GM18907 (cell line): ENCODE results near the gene WASF3.
A peak's percentile ranks its signal among the peaks of the same experiment; 100 is the strongest.
"Not testable (repeated sequence)": the region's sequence is repeated elsewhere in the genome, so short reads cannot be mapped to it uniquely, and the experiment has no call there.

Source experiments
- ATAC-seq: cut with Tn5 transposase; IDR thresholded peaks from one replicate; pipeline ENCODE4 v1.9.1; 2021; ENCODE audit warnings: mild to moderate bottlenecking, moderate library complexity; ENCODE audit not compliant: unreplicated experiment

Gene WASF3

GRCh38 chr13:26709461-26709860 is 152.0 kb downstream of the WASF3 start:
- no peak for ATAC-seq

GRCh38 chr13:26710166-26710565 is 152.7 kb downstream of the WASF3 start:
- no peak for ATAC-seq

- ATAC-seq: no peak
These were observed 153.7 kb downstream of the WASF3 start for GRCh38 chr13:26711211-26711610.

GRCh38 chr13:26713341-26713740 is 155.9 kb downstream of the WASF3 start:
- ATAC-seq: no peak

- no peak for ATAC-seq
These were observed 159.5 kb downstream of the WASF3 start for GRCh38 chr13:26716984-26717383.

GRCh38 chr13:26718146-26718545 is 160.7 kb downstream of the WASF3 start:
- ATAC-seq: no peak

GRCh38 chr13:26718872-26719271 is 161.4 kb downstream of the WASF3 start:
- no peak for ATAC-seq

GRCh38 chr13:26719356-26719945 is 162.0 kb downstream of the WASF3 start:
- no peak for ATAC-seq

GRCh38 chr13:26721251-26722121 is 164.0 kb downstream of the WASF3 start:
- peak; percentile 85 for ATAC-seq

GRCh38 chr13:26722321-26722720 is 164.8 kb downstream of the WASF3 start:
- no peak for ATAC-seq

- not testable (repeated sequence) for ATAC-seq
These were observed 166.1 kb downstream of the WASF3 start for GRCh38 chr13:26723620-26724019.

- no peak for ATAC-seq
These were observed 169.2 kb downstream of the WASF3 start for GRCh38 chr13:26726684-26727083.

- no peak for ATAC-seq
These were observed 169.6 kb downstream of the WASF3 start for GRCh38 chr13:26727122-26727521.

- ATAC-seq: no peak
These were observed 170.2 kb downstream of the WASF3 start for GRCh38 chr13:26727633-26728032.

- no peak for ATAC-seq
These were observed 178.2 kb downstream of the WASF3 start for GRCh38 chr13:26735677-26736076.
